Endothelial cell of umbilical vein (primary cell): Measurements from ENCODE around the gene METTL16.

Source experiments
- GATA2 ChIP-seq: IDR thresholded peaks from 2 replicates; pipeline ENCODE4 v1.7.0; 2011; ENCODE audit warnings: low read depth, mild to moderate bottlenecking, moderate library complexity, mixed read lengths, low read length; ENCODE audit not compliant: insufficient read length, insufficient read depth
- MYC ChIP-seq: IDR thresholded peaks from one replicate; pipeline ENCODE4 v1.6.1; 2011; ENCODE audit warnings: mild to moderate bottlenecking, low read depth, low read length
- TF ChIP-seq, protein P1 (sequence below), 2 donors: IDR thresholded peaks; 1 replicate in 1 of 2; 2 replicates in 1 of 2; pipeline ENCODE4 v1.5.1; 2011; ENCODE audit warnings: low read length in 2 of 2, mild to moderate bottlenecking in 2 of 2, moderate library complexity in 2 of 2, control low read depth in 1 of 2, inconsistent platforms in 1 of 2, low read depth in 1 of 2; ENCODE audit not compliant: insufficient read depth in 1 of 2; ENCODE audit errors: extremely low read depth in 1 of 2
- TF ChIP-seq, protein P2 (sequence below): IDR thresholded peaks from 2 replicates; pipeline ENCODE4 v1.6.1; 2011; ENCODE audit not compliant: insufficient read depth, insufficient read length

DNA sequence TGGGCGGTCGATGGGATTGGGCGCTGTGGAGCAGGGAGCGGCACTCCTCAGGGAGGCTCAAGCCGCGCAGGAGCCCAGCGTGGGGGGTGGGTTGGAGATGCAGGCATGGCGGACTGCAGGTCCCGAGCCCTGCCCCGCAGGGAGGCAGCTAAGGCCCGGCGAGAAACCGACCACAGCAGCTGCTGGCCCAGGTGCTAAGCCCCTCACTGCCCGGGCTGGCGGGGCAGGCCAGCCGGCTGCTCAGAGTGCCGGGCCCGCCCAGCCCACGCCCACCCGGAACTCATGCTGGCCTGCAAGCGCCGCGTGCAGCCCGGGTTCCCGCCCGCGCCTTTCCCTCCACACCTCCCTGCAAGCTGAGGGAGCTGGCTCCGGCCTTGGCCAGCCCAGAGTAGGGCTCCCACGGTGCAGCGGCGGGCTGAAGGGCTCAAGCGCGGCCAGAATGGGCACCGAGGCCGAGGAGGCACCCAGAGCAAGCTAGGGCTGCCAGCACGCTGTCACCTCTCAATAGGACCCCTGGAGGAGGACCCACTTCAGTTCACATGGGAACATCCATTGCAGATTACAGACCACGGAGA, 20.5 kb upstream of the METTL16 start:
- TF ChIP-seq, protein P1, sequence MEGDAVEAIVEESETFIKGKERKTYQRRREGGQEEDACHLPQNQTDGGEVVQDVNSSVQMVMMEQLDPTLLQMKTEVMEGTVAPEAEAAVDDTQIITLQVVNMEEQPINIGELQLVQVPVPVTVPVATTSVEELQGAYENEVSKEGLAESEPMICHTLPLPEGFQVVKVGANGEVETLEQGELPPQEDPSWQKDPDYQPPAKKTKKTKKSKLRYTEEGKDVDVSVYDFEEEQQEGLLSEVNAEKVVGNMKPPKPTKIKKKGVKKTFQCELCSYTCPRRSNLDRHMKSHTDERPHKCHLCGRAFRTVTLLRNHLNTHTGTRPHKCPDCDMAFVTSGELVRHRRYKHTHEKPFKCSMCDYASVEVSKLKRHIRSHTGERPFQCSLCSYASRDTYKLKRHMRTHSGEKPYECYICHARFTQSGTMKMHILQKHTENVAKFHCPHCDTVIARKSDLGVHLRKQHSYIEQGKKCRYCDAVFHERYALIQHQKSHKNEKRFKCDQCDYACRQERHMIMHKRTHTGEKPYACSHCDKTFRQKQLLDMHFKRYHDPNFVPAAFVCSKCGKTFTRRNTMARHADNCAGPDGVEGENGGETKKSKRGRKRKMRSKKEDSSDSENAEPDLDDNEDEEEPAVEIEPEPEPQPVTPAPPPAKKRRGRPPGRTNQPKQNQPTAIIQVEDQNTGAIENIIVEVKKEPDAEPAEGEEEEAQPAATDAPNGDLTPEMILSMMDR (IDR thresholded peaks at IDR 0.05; ENCODE audit: extremely low read depth in 1 of 2, insufficient read depth in 1 of 2, low read depth in 1 of 2, low read length in 2 of 2): no peak
- TF ChIP-seq, protein P2, sequence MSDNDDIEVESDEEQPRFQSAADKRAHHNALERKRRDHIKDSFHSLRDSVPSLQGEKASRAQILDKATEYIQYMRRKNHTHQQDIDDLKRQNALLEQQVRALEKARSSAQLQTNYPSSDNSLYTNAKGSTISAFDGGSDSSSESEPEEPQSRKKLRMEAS: no peak
- no peak for TF ChIP-seq MYC
- TF ChIP-seq GATA2: no peak
